ENCODE data around the gene RAB11FIP5. TPM values are rescaled to one million over a fixed set of nuclear protein-coding genes. Genes with fewer than 3 reads are reported as not detected.
"Not testable (repeated sequence)": the region's sequence is repeated elsewhere in the genome, so short reads cannot be mapped to it uniquely, and the experiment has no call there.

RAB11FIP5 gene
- total and polyA plus RNA-seq, 2 experiments from 2014 or later, result 4.2 to 12.1 TPM

DNA sequence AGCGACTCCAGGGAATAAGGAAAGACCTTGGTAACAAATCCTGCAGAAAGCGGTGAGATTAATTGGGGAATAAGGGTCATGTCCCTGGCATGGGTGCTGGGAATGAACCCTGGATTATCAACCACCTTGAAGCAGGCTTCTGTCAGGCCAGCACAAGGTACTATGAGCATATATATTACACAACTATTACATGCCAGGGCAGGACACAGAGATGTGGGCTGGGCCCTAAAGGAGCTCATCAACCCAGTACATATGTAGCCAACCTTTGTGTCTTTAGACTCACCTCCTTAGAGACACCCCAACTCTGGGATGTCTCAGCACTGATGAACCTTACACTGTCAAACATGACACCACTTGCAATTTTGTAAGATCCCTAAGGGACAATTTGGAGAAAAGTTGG is 44.6 kb downstream of the RAB11FIP5 start:
- Histone ChIP-seq H3K9me3 (ENCODE audit: low read depth) (no peaks in the 10 kb centered on the region), H3K36me3 (no peaks in the 10 kb centered on the region), H3K4me1 (ENCODE audit: low read depth) (peaks cover 15% of the 10 kb centered on the region), H3K27ac (no peak overlapping the region), H3K27me3 (peaks cover 1% of the 10 kb centered on the region), H3K4me3 (no peak overlapping the region)
- DNase-seq (ENCODE audit: low read depth in 1 of 2, low spot score in 1 of 2), result no peak
- TF ChIP-seq CTCF (IDR thresholded peaks at IDR 0.05; ENCODE audit: low read depth, low read length), result no peak

- Histone ChIP-seq H3K9me3 (ENCODE audit: low read depth) (no peaks in the 10 kb centered on the region), H3K27ac (no peak overlapping the region), H3K4me1 (ENCODE audit: low read depth) (peaks cover 15% of the 10 kb centered on the region), H3K4me3 (no peak overlapping the region), H3K27me3 (no peaks in the 10 kb centered on the region), H3K36me3 (no peaks in the 10 kb centered on the region)
- no peak for TF ChIP-seq CTCF (IDR thresholded peaks at IDR 0.05; ENCODE audit: low read depth, low read length)
- DNase-seq (ENCODE audit: low read depth in 1 of 2, low spot score in 1 of 2), result no peak
Observed at GRCh38 chr2:73067043-73067442, 45.7 kb downstream of the RAB11FIP5 start.

GRCh38 chr2:73065070-73065469 is 47.7 kb downstream of the RAB11FIP5 start:
- peaks cover 14% of the 10 kb centered on the region for H3K4me1 ChIP-seq (ENCODE audit: low read depth)
- not testable (repeated sequence) for H3K27me3 ChIP-seq; H3K4me3 ChIP-seq; H3K27ac ChIP-seq; H3K36me3 ChIP-seq; H3K9me3 ChIP-seq (ENCODE audit: low read depth); DNase-seq (ENCODE audit: low read depth in 1 of 2, low spot score in 1 of 2)

DNA sequence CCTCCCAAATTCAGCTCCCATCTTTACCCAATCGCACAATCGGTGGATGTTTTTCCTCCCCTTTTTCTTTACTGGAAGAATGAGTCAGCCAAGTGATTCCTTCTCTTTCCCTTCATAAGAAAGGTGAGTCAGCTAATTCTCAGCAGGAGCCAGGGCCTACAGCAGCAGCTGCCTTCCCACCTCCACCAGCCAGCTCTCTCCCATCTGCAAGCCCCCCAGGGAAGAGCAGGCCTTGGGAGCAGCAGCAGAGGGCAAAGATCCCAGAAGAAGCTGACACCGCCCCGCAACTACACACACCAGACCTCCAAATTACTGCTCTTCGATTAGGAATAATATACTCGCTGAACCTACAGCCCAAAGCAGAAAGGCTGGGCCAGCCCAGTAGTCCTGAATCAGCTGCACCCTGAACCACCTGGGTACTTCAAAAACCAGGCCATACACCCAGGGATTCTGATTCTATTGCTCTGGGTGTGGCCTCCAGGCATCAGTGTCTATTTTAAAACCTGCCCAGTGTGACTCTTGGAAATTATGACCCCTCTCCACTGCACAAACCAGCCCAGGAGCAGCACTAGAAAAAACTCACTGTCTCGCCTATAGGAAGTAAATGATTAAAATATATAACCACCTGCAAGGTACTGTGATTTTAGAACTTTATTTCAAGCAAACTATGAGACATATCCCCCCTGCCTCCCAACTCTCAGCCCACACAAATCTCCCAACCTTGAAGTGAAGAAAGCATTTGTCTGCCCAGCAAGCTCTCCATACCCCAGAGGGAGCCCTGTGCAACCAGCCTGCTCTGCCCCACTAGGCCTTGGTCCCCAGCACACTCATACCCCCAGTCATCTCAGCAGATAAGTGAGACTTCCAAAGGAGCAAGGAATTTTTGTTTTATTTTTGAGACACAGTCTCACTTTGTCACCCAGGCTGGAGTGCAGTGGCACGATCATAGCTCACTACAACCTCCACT is 48.6 kb downstream of the RAB11FIP5 start:
- H3K27ac ChIP-seq, result no peak overlapping the region
- H3K4me1 ChIP-seq (ENCODE audit: low read depth), result peaks cover 6% of the 10 kb centered on the region
- H3K27me3 ChIP-seq, result no peaks in the 10 kb centered on the region
- TF ChIP-seq CTCF (IDR thresholded peaks at IDR 0.05; ENCODE audit: low read depth, low read length), result no peak
- no peaks in the 10 kb centered on the region for H3K9me3 ChIP-seq (ENCODE audit: low read depth)
- H3K4me3 ChIP-seq, result no peak overlapping the region
- no peaks in the 10 kb centered on the region for H3K36me3 ChIP-seq
- DNase-seq (ENCODE audit: low read depth in 1 of 2, low spot score in 1 of 2), result peak in 1 of 2 donors; percentile 77

DNA sequence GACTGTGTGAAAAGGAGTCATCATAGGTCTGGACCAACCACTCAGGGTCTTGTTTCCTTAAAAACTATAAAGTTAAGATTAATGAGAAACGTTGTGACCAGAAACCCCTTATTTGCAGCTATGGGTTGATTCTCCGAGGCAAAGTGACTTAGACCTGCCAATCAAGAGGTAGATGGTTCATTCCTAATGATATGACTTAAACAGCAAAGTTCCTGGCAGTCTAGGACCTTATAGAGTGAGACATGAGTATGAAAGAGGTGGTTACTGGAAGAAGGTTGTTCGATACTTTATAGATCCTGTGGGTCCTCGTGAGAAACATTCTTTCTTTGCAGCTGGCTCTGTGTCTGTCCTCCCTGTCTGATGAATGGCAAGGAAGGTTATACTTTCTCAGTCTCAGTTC is 49.3 kb downstream of the RAB11FIP5 start:
- no peaks in the 10 kb centered on the region for H3K27me3 ChIP-seq
- no peaks in the 10 kb centered on the region for H3K9me3 ChIP-seq (ENCODE audit: low read depth)
- no peak overlapping the region for H3K4me3 ChIP-seq
- no peak for TF ChIP-seq CTCF (IDR thresholded peaks at IDR 0.05; ENCODE audit: low read depth, low read length)
- no peak overlapping the region for H3K27ac ChIP-seq
- H3K4me1 ChIP-seq (ENCODE audit: low read depth), result peaks cover 5% of the 10 kb centered on the region
- no peak for DNase-seq (ENCODE audit: low read depth in 1 of 2, low spot score in 1 of 2)
- H3K36me3 ChIP-seq, result no peaks in the 10 kb centered on the region

- DNase-seq (ENCODE audit: low read depth in 1 of 2, low spot score in 1 of 2), result no peak
- TF ChIP-seq CTCF (IDR thresholded peaks at IDR 0.05; ENCODE audit: low read depth, low read length), result no peak
- Histone ChIP-seq H3K27ac (no peak overlapping the region), H3K4me3 (no peak overlapping the region), H3K9me3 (ENCODE audit: low read depth) (no peaks in the 10 kb centered on the region), H3K4me1 (ENCODE audit: low read depth) (peaks cover under 1% of the 10 kb centered on the region), H3K27me3 (no peaks in the 10 kb centered on the region), H3K36me3 (no peaks in the 10 kb centered on the region)
Observed at GRCh38 chr2:73059106-73059505, 53.6 kb downstream of the RAB11FIP5 start.

Data from cardiac muscle cell (in vitro differentiated cells and primary cell).